ENCODE data around the gene DGKZ.
"Not testable (repeated sequence)": the region's sequence is repeated elsewhere in the genome, so short reads cannot be mapped to it uniquely, and the experiment has no call there.

DGKZ gene

GRCh38 chr11:46346886-46347636 is at the start of gene DGKZ:
Gene DGKZ, plus strand, starts transcription at chr11:46347463. Its CDS starts 197 bp downstream, at chr11:46347660.
- peak; percentile 90 to 95 for DNase-seq

- DNase-seq = no peak
Measured at GRCh38 chr11:46298699-46299433, 48.4 kb upstream of the DGKZ start.

GRCh38 chr11:46299451-46299961 is 47.8 kb upstream of the DGKZ start:
- no peak for DNase-seq

- DNase-seq = peak in 1 of 2 experiments; percentile 50
Measured at GRCh38 chr11:46300270-46300669, 47.0 kb upstream of the DGKZ start.

GRCh38 chr11:46302866-46303265 is 44.4 kb upstream of the DGKZ start:
- DNase-seq = no peak

- DNase-seq = not testable (repeated sequence)
Measured at GRCh38 chr11:46304036-46304435, 43.2 kb upstream of the DGKZ start.

- no peak for DNase-seq
Measured at GRCh38 chr11:46304605-46305179, 42.6 kb upstream of the DGKZ start.

- no peak for DNase-seq
Measured at GRCh38 chr11:46305295-46305694, 42.0 kb upstream of the DGKZ start.

- DNase-seq = no peak
Measured at GRCh38 chr11:46306296-46306853, 40.9 kb upstream of the DGKZ start.

GRCh38 chr11:46307369-46307768 is 39.9 kb upstream of the DGKZ start:
- DNase-seq = no peak

- no peak for DNase-seq
Measured at GRCh38 chr11:46307785-46308341, 39.4 kb upstream of the DGKZ start.

- peak; percentile 80 to 82 for DNase-seq
Measured at GRCh38 chr11:46308631-46309419, 38.4 kb upstream of the DGKZ start.

GRCh38 chr11:46309814-46310259 is 37.4 kb upstream of the DGKZ start:
- DNase-seq = no peak

- peak; percentile 86 to 90 for DNase-seq
Measured at GRCh38 chr11:46315033-46315738, 32.1 kb upstream of the DGKZ start.

GRCh38 chr11:46315783-46316563 is 31.3 kb upstream of the DGKZ start:
- no peak for DNase-seq

- no peak for DNase-seq
Measured at GRCh38 chr11:46319074-46319453, 28.2 kb upstream of the DGKZ start.

- no peak for DNase-seq
Measured at GRCh38 chr11:46321757-46322156, 25.5 kb upstream of the DGKZ start.

- DNase-seq = peak in 1 of 2 experiments; percentile 55
Measured at GRCh38 chr11:46322759-46323158, 24.5 kb upstream of the DGKZ start.

- no peak for DNase-seq
Measured at GRCh38 chr11:46326813-46327416, 20.3 kb upstream of the DGKZ start.

GRCh38 chr11:46327829-46328228 is 19.4 kb upstream of the DGKZ start:
- no peak for DNase-seq

All from activated T-cell treated with anti-CD3 and anti-CD28 coated beads, Interleukin-2, amount 50 U/mL, for 48 hours (primary cell).